Keratinocyte (primary cell): ENCODE data around the gene ACACA.

Experiments
- EZH2 ChIP-seq: IDR thresholded peaks from one replicate; pipeline ENCODE4 v1.6.1; 2012; ENCODE audit warnings: inconsistent platforms, mild to moderate bottlenecking, low read length, moderate library complexity
- TF ChIP-seq, protein P1 (sequence below), 3 experiments: IDR thresholded peaks in 1 of 3; conservative IDR thresholded peaks in 1 of 3; optimal IDR thresholded peaks in 1 of 3; 2 replicates in 2 of 3; 3 replicates in 1 of 3; pipeline versions ENCODE3 to v1.5.1; 2011; ENCODE audit warnings: low read length in 3 of 3, mild to moderate bottlenecking in 3 of 3, moderate library complexity in 2 of 3, control low read depth in 1 of 3, inconsistent platforms in 1 of 3; ENCODE audit not compliant: insufficient read depth in 2 of 3; ENCODE audit errors: extremely low read depth in 1 of 3

DNA sequence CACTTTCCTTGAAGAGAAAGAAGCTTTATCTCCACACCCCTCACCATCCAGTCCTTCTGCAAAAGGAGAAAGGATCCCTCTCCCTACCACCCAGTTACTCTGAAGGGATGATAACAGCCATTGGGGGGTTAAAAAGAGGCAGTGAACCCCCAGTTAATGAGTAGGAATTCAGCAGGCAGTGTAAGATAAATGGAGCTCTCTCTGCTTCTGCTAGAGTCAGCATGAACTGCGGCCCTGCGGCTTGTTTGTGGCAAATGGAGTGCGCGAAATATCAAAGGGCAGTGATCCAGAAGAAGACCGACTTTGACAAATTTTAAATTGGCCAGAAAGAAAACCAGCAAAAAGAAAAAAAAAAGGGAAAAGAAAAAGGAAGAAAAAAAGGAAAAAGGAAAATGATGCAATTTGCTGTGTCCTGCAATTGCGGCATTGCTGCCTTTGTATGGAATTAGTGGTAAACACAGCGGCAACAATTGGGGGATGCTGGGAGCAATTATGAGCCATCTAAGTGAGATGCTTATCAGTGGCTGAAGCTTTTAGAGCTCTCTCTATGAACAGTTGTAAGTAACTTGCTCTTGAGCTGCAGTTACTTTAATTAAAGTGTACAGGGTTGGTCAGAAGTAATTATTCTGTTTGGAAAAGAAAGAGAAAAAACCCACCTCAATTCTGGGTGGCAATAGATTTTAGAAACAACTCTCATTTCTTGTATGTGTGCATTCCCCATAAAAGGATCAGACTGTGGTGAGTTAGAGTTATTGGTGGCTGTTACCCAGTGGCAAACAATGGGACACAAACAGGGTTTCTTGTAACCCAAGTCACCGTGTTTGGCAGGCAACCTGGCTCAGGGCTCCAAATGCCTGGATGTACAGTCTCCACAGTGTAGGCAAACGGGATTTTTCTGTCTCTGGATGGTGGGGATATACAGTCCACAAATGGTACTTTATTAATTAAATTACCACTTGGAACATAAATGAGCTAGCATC is 296.6 kb downstream of the ACACA start:
- TF ChIP-seq, protein P1, sequence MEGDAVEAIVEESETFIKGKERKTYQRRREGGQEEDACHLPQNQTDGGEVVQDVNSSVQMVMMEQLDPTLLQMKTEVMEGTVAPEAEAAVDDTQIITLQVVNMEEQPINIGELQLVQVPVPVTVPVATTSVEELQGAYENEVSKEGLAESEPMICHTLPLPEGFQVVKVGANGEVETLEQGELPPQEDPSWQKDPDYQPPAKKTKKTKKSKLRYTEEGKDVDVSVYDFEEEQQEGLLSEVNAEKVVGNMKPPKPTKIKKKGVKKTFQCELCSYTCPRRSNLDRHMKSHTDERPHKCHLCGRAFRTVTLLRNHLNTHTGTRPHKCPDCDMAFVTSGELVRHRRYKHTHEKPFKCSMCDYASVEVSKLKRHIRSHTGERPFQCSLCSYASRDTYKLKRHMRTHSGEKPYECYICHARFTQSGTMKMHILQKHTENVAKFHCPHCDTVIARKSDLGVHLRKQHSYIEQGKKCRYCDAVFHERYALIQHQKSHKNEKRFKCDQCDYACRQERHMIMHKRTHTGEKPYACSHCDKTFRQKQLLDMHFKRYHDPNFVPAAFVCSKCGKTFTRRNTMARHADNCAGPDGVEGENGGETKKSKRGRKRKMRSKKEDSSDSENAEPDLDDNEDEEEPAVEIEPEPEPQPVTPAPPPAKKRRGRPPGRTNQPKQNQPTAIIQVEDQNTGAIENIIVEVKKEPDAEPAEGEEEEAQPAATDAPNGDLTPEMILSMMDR (optimal IDR thresholded peaks at IDR 0.05 in 1 of 3, IDR thresholded peaks at IDR 0.05 in 1 of 3, conservative IDR thresholded peaks at IDR 0.05 in 1 of 3; ENCODE audit: extremely low read depth in 1 of 3, insufficient read depth in 2 of 3, low read length in 3 of 3), result no peak
- TF ChIP-seq EZH2, result no peak
